Activated CD8-positive, alpha-beta memory T cell treated with anti-CD3 and anti-CD28 coated beads for 4 hours (primary cell): ENCODE data around the gene AKAP17A.

ENCODE experiments used
- DNase-seq, 2 donors: peaks; one replicate each; pipeline ENCODE4 v3.0.0-alpha.2; 2020; ENCODE audit warnings: low read depth in 2 of 2

The AKAP17A gene

GRCh38 chrX:1582686-1583437 lies 8.5 kb upstream of the AKAP17A start:
- peak in 1 of 2 donors; percentile 48 for DNase-seq

DNA sequence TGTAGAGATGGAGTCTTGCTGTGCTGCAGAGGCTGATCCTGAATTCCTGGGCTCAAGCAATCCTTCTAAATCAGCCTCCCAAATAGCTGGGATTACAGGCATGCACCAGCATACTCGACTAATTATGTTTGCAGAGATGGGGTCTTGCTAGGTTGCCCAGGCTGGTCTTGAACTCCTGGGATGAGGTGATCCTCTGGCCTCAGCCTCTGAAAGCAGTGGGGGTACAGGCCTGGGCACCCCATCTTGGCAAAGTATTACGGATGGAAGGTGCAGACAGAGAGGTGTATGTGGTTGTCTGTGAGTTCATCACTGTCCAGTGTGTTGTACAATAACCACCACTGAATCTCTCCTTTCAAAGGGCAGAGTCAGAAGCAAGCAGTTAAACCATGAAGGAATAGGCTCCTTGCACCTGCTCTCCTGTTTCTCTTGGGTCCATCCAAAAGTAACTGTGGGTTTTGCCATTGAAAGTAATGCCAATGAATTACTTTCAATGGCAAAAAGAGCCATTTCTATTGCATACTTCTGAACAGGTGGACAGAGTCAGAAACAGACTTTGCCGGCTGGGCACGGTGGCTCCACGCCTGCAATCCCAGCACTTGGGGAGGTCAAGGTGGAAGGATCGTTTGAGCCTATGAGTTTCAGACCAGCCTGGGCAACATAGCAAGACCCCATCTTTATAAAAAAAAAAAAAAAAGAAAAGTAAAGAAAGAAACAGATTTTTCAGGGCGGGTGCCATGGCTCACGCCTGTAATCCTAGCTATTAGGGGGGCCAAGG lies 7.0 kb upstream of the AKAP17A start:
- no peak for DNase-seq

DNA sequence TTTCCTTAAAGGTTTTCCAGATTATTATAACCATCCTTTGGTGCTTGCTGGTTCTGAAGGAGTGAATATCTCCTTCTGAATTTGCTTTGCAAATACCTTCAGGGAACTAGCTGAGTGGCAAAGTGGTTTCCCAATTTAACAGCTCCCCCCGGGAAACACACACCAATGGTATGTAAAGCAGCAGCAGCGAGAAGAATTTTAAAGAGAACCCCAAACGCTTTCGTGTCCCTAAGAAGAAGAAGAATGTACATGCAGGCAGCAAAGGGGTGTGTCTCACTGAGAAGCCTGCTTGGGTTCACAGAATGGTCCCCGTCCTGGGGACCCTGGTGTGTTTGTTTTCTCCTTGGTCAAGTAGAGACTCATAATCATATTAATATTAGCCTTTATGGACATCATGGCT lies 4.2 kb upstream of the AKAP17A start:
- no peak for DNase-seq

- DNase-seq = no peak
Observed at GRCh38 chrX:1589356-1590130, 1.9 kb upstream of the AKAP17A start.

DNA sequence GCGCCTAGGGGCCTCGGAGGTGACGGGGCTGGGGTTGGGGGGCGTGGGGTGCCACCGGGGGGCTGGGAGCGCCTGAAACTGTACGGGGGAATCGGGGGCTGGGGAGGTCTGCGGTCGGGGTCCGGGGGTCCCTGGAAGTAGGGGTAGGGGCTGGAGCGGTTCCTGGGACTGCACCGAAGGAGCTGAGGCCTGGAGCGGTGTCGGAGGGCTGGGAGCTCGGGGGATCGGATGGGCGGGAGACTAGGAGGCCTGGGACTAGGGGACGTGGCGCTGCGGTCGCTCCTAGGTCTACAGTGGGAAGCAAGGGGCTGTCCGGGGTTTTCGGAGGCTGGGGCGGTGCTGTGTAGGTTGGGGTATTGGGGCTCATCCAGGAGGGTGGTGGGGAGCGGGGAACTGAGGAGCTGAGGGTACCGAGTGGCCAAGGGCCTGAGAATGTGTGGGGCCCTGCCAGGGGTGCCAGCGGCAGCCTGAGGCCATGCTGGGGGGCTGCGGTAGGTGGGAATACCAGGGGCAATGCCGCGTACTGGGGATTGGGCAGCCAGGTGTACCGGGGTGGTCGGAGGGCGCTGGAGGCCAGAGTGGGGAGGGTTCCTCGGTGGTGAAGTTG lies 562 bp downstream of the AKAP17A start:
- no peak for DNase-seq

DNA sequence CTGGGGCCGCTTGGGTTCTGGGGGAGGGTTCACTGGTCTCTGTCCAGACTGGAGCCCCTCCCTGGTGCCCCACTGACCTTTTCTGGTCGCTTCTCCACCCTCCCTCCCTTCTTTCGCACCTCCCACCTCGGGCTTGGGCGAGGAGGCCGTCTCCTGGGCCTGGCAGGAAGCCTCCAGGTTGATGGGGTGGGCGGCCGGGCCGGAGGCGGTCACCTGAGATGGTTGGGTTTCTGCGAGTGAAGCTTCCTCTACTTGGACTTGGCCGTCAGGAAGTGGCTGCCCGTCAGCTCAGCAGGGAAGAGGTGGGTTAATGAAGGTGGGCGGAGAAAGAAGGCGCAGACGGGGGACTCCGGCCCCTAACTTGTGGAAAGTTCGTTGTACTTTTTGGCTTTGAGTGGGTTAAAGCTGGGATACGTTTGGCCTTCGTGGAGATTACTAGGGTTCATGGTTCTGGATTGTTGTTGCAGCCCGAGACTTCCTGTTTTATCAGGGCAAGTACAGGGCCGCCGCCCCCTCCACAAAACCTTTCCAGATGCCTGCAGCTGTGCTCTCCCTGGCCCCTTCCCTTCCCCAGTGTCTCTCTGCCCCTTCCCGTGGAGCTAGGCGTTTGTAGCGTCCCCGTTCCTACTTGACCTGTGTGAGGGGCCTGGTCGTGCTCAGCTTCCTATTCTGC lies 1.2 kb downstream of the AKAP17A start:
- no peak for DNase-seq

- no peak for DNase-seq
Observed at GRCh38 chrX:1593286-1594271, 2.2 kb downstream of the AKAP17A start.

- no peak for DNase-seq
Observed at GRCh38 chrX:1595711-1596060, 4.3 kb downstream of the AKAP17A start.

GRCh38 chrX:1596676-1597344 lies 5.4 kb downstream of the AKAP17A start:
- no peak for DNase-seq

GRCh38 chrX:1597345-1598020 lies 6.1 kb downstream of the AKAP17A start:
- no peak for DNase-seq

DNA sequence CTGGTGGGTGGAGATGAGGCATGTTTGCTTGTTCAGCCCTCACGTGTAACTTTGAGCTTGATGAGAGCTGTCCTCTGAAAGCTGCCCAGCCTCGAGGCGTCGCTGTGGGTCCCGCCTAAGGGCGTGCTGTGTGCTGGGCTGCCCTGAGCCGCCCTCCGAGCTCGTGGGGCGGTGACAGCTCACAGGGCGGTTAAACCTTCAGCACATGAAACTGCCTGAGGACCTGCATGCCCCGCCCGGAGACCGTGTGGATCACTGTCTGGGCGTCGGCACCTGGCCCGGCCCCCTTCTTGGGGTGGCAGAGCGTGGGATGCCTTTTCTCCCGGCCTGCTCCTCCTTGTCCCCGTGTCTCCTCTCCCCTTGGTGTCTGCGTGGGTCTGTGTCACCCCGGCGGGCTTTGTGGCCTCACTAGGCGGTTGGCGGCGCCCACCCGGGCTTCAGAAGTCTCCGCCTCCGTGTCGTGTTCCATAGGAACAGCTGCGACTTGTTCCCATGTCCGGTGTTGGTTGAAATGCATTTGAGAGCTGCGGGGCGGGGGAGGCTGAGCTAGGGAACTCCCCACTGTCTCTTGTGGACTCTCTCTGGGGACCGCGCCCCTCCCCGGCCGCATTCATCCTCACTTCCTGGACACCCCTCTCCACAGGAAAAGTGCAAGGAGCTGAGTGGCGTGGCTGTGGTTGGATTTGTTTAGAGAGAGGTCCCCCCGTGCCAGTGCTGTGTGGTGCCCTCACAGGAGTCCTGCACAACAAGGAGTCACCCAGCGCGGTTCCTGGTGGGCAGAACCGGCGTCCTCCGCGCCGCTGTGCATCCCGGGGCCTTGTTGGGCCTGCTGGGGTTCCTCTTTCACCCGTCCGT lies 6.8 kb downstream of the AKAP17A start:
- DNase-seq = no peak

- no peak for DNase-seq
Observed at GRCh38 chrX:1598876-1599790, 7.7 kb downstream of the AKAP17A start.

DNA sequence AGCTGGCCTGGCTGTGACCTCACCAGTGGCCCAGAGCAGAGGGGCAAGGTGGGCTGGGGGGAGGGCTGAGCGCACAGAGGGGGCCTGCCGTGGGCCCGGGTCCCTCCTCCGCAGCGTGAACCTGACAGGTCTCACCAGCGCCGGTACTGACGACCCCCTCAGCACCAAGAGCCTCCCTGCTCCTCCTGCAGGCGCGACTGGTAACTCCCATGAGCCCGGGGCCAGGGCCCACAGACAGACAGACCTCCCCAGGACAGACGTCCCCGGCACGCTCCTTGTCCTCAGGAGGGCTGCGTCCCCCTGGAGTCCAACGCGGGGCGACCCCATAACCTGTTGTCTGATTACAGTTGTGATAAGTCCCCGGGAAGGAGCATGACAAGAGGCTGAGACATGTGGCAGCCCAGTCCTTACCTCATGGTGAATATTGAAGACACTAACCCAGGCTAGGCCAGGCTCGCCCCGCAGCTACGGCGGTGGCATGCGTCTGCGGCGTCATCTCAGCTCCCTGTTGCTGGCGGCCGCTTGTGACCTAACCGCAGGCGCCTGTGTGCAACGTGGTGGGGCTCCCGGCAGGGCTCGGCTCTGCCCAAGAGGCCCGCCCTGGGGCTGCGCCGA lies 8.5 kb downstream of the AKAP17A start:
- no peak for DNase-seq

DNA sequence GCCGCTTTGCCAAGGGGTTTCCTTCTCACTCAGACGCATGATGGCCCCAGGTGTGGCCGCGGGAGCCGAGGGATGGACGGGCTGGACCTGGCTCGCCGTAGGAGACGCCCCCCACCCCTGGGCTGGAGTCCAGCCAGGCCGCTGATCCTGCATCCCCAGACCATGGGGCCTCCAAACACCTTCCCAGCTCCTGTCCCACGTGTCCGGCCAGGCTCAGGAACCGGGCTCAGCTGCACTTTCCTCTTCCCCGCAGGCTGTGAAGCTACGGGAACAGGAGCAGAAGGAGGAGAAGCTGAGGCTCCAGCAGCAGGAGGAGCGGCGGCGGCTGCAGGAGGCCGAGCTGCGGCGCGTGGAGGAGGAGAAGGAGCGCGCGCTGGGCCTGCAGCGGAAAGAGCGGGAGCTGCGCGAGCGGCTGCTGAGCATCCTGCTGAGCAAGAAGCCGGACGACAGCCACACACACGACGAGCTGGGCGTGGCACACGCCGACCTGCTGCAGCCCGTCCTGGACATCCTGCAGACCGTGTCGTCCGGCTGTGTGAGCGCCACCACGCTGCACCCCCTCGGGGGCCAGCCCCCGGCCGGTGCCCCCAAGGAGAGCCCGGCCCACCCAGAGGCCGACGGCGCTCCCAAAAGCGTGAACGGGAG lies 9.1 kb downstream of the AKAP17A start:
- no peak for DNase-seq

- no peak for DNase-seq
Observed at GRCh38 chrX:1601051-1601767, 9.8 kb downstream of the AKAP17A start.

DNA sequence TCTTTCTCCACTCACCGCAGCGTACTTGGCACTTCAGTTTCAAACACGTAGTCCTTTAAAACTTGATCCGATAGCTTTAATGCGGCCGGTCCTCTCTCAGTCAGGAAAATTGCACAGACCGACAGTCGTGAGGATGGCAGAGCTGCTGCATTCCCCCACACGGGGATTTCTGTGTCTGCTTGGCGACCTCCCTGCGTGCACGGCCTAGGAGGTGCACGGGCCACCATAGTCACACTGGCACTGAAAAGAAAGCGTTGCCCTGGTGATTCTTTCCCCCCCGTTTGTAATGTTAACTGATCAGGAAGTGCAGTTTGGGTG lies 10.3 kb downstream of the AKAP17A start:
- DNase-seq = no peak
